Activated gamma-delta T cell (primary cell): ENCODE results near the gene PRPF6.

Source experiments
- DNase-seq: peaks from one replicate; lab custom pipeline; 2025; lab: John Stamatoyannopoulos, UW

Gene PRPF6

DNA sequence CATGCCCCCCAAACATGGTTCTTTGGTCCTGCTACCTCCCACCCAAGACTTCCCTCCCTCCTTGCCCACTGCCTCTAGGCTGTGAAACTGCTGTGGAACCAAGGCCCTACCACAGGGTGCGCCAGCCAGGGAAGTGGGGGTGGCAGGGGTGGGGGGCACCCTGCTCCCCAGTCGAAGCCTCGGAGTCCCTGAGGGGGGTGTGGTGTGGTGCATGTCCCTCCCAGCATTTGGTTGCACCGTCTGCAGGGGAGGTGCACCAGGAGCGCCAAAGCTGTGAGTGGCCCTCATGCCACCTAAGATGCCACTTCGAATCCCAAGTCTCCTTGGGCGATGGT, 96.6 kb downstream of the PRPF6 start:
- no peak for DNase-seq

DNA sequence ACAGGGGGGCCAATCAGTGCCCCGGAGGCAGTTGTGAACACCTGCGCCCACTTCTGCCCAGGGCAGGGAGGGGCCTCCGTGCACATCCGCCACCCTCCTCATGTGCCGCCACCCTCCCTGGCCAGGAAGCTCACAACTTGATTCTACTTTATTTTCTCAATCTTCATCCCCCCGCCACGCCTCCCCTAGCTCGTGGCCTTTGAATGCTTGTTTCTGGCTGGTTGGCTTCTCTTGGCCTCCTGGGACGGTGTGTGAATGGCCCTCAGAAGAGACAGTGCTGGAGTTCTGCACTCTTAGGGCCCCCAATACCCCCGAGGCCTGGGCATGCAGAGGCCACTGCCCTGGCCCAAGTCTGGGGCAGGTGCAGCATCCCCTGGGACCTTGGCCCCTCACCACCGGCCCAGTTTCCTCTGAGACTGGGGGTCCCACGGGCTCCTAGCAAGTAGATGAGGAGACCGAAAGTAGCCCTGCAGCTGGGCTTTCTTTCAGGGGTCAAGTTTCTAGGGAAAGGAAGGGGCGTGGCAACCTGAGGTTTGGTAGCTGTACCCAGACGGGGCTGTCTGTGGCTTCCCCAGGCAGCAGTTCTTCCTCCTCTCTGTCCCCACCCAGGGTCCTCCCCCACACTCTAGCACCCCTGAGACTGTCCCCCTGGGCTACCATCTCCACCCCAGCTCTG, 97.1 kb downstream of the PRPF6 start:
- DNase-seq: peak; percentile 42

DNA sequence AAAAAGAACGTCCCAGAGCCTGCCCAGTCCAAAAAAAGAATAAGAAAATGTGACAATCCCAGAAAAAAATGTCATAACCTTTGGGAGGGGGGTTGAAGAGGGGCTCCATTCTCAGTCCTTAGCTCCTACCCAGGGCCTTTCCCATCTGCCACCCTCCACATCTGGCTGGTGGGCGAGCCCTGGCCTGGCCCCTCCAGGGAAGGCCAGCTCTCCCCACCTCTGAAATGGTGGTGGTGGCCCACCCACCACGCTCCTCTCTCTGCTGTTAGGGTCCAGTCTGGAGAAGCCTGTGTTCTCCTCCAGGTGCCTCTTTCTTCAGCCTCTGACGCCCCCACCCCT, 98.0 kb downstream of the PRPF6 start:
- no peak for DNase-seq

DNA sequence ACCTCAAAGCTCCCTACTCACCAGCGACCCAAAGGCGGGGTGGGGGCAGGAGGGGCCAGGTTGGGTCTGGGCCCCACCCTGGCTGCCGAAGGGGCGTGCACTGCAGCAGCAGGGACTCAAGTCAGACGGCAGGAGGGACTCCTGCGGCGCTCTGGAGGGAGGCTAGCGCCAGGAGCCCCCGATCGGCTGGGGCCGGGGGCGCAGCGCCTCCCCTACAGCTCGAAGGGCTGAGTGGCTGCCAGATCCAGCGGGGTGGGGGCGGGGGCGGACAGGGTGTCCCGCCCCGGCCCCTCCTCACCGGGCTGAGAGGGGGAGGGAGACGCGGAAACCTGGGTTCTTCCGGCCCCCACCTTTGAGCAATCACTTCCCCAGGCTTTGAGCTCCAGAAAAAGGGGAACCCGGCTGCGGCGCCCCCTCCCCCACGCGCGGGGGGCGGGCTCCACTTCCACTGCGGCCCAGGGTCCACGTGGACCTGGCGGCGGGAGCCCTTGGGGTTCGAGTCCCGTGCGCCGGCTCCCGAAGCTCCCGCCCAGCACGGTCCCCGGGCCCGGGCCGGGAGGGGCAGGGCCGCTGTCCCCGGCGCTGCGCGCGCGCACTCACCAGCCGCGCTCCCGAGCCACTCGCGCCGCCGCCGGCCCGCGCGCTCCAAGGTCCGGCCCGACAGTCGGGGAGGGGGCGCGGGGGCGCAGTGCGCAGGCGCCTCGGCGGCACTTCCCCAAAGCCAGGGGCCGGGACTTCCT, 98.5 kb downstream of the PRPF6 start, which contains the start of gene RGS19:
Gene RGS19, minus strand, starts transcription at position 246 of the 740 bp plus-strand sequence. CDS start 2,632 bp downstream, outside the sequence.
- DNase-seq: peak; percentile 54

DNA sequence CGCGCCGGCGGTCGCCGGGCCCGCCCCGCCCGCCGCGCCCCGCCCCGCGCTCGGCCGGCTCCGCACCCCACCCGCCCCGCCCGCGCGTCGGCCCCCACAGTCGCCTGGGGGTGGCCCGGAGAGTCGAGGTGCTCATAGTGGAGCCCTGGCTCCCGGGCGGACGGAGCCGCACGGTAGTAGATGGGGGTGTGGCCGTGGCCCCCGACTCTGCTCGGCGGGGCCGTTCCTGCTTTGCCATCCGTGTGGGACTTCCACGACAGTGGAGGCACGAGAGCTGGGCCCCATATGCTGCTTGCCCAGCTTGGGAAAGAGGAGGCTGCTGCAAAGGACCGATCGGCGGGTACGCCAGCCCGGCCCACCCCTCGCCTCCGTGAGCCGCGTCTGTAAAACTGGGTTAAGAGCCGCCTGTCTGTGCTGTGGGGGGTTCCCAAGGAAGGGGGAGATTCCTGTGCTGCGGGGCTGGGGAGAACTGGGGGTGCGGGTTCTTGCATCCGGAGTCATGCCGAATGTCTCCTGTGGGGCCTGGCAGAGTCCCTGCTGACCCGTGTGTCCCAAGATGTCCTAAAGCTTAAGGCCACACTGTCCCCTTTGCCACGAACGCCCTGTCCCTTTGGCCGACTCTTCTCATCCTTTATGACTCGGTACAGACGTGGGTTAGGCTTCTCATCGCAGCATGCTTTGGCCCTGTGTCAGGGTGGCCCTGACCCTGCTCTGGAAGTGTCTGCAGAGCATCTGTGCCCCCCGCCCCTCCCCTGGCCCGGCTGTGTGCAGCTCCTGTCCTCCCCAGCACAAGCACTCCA, 99.3 kb downstream of the PRPF6 start, which contains the start of gene OPRL1:
Gene OPRL1, plus strand, starts transcription at position 70 of the 800 bp plus-strand sequence. CDS start 12,639 bp downstream, outside the sequence.
- DNase-seq: peak; percentile 42

DNA sequence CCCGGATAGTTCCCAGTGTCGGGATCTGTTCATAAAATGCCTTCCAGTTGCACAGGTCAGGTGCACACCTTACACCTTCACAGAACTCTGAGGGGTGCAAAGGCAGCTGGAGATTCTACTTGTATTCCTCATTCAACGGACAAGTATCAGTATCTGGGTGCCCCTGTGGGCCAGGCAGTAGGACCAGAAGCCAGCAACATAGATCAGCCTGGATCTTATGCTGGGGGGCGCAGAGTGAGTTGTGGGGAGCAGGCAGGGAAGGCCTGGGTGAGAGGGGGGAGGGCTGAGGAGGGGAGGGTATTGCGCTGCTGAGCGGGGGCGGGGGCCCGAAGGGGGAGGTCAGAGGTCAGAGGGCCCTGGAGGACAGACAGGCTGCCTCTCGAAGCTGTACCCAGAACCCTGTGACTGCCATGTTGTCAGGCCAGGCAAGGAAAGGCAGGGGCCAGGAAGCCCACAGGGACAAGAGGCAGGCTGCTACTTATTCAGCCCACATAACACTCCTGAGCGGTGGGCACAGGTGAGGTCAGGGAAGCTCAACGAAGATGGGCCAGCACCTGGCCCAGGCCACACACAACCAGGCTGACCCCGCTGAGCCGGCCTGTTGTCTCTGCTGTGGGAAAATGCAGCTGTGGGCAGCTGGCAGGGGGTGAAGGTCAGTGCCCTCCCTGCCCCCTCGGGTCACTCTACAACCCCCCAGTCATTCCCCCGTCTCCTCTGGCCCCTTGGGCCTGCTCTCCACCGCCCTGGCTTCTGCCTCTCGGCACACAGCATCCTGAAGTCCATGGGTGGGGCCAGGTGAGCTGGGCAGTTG, 100.1 kb downstream of the PRPF6 start:
- no peak for DNase-seq

DNA sequence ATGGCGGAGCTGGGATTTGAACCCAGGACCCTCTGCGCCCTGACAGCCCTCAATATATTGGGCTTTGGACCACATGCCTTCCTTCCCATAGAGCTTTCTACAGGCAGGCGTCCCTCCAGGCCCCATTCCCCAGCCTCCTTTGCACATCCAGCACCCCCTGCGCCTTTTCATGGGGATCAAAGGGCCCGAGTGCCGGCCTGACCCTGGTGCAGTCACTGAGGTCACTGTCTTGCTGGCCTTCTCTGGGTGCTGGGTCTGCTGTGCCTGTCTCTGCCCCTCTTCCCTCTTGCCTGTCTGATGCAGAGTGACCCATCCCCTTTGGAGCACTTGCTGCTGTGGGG, 100.7 kb downstream of the PRPF6 start:
- DNase-seq: no peak

DNA sequence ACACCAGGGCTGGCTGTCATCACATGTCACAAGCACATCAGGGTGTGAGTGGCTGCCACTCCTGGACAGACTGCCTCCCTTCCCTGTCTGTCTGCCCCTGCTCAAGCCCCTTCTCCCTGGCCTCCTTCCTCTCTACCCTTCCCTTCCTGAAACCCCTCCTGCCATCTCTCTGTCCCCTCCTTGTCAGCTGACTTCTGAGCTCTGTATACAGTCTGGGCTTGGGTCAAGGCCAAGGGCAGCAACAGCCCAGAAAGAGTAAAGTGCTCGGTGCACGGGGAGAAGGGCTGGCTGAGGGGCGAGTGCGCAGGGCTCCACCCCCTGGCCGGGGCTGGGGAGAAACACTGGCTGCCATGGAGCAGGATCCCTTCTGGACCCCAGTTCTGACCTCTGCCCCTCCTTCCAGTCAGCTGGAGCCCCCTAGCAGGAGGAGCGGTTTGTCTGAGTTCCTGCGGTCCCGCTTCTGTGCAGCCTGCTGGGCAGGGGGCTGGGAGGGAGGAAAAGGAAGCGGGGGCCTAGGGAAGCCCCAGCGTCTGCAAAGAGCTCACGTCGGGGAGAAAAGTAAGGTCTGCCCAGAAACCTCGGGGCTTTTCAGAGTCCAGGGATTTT, 101.3 kb downstream of the PRPF6 start:
- no peak for DNase-seq
